Stimulated activated CD4-positive, alpha-beta T cell treated with anti-CD3 and anti-CD28 coated beads, TNF-alpha, amount 100 ng/mL, for 4 hours (primary cell): Measurements from ENCODE around the gene KDM2B.

Experiments used
- DNase-seq, 3 experiments: peaks; one replicate each; pipeline ENCODE4 v3.0.0-alpha.2; 2020; ENCODE audit warnings: low read depth in 3 of 3

KDM2B gene

DNA sequence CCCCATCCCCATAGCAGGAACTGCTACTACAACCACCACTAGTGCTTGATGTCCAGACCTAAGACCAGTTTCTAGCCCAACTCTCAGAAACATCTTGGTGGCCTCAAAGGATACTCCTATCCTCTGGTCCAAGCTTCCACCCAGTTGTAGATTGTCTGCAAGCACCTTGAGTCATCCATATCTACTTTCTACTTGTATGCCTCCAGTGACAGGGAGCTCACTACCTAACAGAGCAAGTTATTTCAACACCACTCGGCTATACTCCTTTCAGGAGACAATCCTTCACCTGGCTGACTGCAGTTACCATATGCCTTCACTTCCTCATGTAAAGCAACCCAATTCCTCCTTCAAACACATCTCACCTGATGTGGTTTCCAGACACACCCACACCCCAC lies 49.5 kb downstream of the KDM2B start:
- DNase-seq = no peak

- DNase-seq = peak; percentile 41 to 79 (median 75)
Observed at GRCh38 chr12:121530600-121531355, 50.0 kb downstream of the KDM2B start.

GRCh38 chr12:121529184-121529583 lies 51.6 kb downstream of the KDM2B start:
- no peak for DNase-seq

GRCh38 chr12:121525411-121525810 lies 55.4 kb downstream of the KDM2B start:
- DNase-seq = no peak

DNA sequence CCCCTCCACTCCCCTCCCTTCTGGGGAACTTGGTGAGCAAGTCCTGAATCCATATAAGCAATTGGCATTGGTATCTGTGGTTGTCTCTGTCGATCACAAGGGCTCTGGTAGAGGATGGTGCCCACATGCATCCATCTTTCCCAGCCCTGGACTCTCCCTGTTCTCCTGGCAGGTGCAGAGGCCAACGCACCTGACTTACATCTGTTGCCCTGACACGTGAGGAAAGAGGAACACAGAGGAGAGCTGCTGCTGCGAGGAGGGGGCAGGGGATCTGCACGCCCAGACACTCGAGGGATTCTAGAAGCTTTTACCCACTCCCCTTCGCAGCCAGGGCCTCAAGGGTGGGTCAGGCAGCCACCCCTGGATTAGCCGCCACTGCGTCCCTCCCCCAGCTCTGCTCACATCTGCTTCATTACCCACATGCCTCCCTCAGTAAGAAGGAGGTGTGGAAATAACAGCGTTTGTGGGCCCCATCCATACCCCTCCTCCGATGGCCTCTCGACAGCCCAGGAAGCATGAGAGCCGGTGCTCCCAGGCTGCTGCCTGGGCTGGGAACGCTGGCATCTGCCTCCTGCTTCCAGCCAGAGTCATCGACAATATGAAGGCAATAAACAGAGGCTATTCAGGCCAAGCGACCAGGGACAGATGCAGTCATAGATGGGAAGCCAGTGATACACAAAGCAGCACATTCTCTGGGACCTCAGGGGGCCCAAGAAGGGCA lies 56.5 kb downstream of the KDM2B start:
- no peak for DNase-seq

GRCh38 chr12:121523741-121524140 lies 57.1 kb downstream of the KDM2B start:
- DNase-seq = no peak

GRCh38 chr12:121522971-121523370 lies 57.9 kb downstream of the KDM2B start:
- no peak for DNase-seq

DNA sequence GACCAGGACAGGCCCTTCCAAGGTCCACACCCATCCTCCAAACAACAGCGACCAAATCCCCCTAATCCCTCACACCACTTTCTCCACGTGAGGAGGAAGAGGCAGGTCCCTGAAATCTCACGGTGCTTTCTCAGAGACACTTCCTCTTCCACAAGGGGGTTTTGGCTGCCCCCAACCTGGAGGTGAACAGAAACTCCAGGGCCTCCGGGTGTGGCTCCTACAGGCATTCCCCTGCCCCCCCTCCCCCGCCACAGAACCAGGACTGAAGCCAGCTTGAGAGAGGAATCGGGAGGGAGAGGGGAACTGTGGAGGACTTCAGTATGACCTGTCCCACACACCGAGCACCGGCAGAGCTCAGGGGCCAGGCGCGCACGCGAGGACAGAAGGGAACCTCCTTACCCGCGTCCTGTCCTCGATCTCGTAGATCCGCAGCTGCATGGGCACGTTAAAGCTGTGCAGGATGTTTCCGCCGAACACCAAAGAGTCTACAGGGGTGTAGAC lies 60.2 kb downstream of the KDM2B start:
- no peak for DNase-seq

GRCh38 chr12:121520119-121520518 lies 60.7 kb downstream of the KDM2B start:
- DNase-seq = no peak

GRCh38 chr12:121519227-121519626 lies 61.6 kb downstream of the KDM2B start:
- no peak for DNase-seq

- DNase-seq = no peak
Observed at GRCh38 chr12:121518656-121519055, 62.2 kb downstream of the KDM2B start.

DNA sequence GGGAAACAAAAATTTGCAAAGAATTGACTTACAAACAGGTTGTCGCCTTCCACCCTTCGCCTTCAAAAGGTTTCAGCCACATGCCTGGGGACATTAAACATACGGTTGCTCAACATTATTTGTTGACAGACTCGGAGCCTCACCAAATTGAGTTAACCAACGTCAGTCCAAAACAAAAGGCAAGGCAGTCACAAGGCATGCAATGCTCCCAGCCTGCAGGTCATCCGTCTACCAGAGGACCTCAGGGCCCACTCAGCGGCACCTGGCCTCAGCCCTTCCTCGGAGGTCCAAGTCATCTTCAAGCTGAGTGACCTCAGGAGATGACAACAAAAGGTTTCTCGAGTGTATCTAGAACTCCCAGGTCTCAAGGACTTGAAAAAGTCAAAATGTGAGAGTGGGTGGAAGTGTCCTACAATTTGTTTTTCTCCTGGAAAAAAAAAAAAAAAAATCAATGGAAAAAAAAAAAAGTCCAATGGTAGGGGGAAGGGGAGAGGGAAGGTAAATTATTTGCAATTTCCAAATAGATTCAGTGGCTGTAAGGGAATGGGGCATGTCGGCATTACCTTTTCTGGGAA lies 64.3 kb downstream of the KDM2B start:
- no peak for DNase-seq

- DNase-seq = no peak
Observed at GRCh38 chr12:121515615-121516014, 65.2 kb downstream of the KDM2B start.

DNA sequence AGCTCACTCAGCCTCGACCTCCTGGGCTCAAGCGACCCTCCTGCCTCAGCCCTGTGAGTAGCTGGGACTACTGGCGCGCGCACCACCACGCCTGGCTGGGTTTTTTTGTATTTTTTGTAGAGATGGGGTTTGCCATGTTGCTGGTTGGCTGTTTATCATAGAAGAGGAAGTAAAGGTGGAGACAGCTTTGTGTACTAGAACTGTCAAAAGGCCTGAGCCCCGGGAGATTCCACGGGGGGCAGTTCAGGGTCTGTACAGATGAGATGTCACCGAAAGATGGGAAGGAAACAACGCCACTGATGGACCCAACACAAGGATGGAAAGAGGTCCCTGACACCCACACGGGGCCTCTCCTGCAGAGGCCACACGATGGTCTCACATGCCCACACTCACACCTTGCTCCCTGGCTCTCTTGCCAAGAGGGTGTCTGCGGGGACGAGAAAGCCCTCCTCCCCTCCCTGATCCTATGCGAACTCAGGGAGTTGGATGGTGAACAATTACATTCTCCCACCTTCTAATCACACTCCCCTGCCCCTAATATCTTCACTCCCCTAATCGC lies 66.6 kb downstream of the KDM2B start:
- DNase-seq = no peak

DNA sequence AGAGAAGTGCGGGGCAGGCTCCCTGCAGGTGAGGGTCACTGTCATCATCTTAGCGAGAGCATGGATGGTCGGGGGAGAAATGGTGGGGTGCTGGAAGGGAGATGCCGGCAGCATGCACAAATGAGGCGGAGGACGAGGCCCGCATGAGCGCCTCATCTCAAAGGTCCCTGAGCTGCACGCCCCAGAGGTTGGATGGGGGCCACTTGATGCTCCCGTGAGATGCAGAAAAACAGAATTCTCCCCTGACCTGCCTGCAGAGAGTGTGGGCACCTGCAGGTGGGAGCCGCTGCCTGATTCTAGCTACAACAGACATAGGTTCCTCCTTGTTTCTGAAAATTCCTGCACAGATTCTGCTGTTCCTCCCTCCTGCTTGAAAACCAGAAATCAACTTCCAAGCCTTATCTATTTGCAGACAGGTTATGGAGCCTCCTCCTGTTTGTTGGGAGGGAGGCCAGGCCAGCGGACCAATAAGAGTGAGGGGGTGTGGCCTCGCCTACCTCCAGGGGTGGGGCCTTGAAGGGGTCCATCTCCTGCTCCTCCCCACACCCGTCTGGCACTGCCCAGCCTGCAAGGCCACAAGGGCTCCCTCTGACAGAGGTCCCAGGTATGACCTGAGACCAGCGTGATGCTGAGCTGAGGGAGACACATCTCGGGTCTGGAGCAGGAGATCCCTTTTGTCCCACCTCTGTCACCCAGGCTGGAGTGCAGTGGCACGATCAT lies 67.2 kb downstream of the KDM2B start:
- no peak for DNase-seq

GRCh38 chr12:121512561-121512960 lies 68.3 kb downstream of the KDM2B start:
- DNase-seq = no peak

DNA sequence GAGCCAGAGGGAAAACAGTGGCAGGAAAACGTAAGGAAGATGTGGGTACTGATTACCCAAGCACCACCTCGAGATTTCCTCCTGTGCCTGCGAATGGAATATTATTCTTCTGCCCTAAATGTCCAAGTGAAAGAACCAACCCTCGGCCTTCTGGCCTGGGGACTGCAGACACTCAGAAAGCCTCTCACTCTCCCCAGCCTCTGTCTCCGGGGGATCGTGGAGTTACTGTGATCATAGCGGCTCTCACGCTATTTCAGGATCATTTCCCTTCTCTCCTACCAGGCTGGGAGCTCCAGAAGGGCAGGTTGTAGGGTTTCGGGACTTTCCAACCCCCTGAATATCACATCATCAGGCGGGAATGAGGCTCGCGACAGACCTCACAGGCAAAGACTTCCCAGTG lies 68.9 kb downstream of the KDM2B start:
- DNase-seq = no peak

DNA sequence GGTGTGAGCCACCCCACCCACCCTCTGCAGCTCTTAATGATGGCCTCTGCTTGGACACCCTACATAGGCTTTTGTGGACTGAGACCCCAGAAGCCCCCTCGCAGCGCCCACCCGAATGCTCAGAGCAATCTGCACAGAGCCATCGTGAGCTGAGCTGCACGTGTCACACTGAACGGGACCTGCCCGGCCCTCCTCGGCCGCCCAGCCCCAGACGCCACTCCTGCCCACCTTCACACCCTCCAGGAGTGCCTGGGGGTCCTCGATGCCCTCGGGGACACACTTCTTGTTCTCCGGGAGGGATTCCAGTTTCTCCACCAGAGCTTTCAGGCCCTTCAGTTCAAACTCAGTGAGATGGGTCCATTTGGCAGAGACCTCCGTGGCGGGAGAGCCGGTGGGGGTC lies 71.5 kb downstream of the KDM2B start:
- no peak for DNase-seq

DNA sequence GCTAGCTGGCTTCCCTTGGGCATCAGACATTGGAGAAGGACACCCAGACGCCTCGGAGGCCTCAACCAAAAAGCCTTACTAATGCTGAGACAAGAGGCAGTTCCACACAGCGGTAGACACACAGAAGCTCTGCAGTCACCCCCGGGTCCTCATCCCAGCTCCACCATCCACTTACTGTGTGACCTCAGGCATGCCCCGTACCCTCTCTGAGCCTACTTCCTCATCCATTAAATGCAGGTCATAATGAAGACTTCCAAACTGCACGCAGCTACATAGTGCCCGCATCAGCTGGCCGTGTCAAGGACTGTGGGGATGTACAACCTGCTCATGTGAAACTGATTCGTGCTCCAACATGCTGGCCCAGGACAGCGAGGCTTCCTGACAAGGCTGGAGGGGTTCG lies 72.3 kb downstream of the KDM2B start:
- DNase-seq = no peak

DNA sequence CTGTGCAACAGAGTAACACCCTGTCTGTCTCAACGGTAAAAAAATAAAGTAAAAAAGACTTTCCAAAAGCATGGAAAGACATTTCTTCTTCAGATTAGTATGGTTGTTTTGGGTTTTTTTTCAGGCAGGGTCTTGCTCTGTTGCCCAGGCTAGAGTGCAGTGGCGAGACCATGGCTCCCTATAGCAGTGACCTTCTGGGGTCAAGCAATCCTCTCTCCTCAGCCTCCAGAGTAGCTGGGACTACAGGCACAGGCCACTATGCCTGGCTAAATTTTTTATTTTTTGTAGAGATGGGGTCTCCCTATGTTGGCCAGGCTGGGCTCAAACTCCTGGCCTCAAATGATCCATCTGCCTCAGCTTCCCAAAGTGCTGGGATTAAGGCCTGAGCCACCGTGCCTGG lies 72.8 kb downstream of the KDM2B start:
- DNase-seq = no peak

DNA sequence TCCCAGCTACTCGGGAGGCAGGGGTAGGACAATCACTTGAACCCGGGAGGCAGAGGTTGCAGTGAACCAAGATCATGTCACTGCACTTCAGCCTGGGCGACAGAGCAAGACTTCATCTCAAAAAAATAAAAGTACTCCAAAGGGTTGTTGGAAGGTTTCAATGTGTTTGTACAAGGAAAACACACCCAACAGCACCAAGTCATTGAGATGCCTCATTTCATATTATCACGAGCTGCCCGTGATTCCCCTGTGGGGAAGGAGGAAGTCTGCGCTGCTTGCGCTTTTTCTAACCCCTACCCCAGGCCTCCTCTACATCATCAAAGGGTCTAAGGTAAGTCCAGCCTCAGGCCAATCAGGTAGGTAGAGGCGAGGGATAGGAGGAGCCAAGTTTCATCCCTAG lies 73.6 kb downstream of the KDM2B start:
- DNase-seq = no peak

DNA sequence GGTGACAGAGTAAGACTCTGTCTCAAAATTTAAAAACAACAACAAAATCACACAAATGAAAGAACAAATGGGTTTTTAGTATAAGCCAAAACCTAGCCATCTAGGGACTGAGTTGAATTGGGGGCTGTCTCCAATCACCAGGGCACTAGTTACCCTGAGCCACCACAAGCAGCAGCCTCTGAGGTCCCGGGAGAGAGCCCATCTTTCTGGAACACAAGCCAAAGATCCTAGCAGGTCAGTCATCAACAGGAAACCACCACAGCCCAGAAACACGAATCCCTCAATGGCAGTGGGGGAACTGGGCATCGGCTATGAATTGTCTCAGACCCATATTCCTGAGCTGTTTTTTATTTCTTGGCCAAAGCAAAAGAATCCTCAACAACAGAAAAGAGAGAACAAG lies 75.3 kb downstream of the KDM2B start:
- no peak for DNase-seq
